HG03175 (cell line): ENCODE data around the gene FAM13A.
"Not testable (repeated sequence)": the region's sequence is repeated elsewhere in the genome, so short reads cannot be mapped to it uniquely, and the experiment has no call there.

Experiments
- ATAC-seq: cut with Tn5 transposase; IDR thresholded peaks from one replicate; pipeline ENCODE4 v1.9.1; 2021; ENCODE audit warnings: mild to moderate bottlenecking, moderate library complexity; ENCODE audit not compliant: unreplicated experiment

Gene FAM13A

DNA sequence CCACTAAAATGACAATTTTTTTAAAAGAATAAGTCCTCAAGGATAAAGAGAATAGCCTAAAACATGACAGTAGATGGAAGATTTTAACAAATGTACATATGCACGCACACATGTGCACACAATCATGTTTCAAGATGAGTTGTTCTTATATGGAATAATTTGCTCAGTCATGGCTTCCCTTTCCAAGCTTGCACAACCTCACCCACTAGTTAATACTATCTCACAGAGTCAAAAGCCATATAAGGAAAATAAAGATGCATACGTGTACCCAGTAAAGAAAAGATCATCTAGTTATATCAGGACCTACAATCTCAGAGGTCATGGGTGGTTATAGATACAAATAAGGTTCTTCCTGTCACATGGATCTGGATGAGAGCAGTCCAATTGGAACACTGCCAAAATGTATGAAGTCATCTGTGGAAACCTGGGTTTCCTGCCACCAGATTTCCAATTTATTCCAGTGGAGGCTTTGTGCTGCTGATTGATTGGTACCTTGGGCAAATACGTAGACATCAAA, 56.1 kb downstream of the FAM13A start:
- ATAC-seq = no peak

DNA sequence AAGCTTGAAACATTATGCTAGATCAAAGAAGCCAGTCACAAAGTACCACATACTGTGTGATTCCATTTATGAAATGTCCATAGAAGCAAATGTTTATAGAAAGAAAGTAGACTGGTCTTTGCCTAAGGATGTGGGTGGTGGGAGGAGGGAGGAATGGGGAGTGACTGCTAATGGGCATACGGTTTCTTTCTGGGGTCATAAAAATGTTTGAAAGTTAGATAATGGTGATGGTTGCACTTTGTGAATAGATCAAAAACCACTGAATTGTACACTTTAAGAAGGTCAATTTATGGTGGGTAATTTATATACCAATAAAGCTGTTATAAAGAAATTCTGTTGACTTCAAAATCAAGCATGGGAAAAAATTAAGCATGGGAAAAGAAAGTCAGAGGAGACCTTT, 56.6 kb downstream of the FAM13A start:
- ATAC-seq = no peak

DNA sequence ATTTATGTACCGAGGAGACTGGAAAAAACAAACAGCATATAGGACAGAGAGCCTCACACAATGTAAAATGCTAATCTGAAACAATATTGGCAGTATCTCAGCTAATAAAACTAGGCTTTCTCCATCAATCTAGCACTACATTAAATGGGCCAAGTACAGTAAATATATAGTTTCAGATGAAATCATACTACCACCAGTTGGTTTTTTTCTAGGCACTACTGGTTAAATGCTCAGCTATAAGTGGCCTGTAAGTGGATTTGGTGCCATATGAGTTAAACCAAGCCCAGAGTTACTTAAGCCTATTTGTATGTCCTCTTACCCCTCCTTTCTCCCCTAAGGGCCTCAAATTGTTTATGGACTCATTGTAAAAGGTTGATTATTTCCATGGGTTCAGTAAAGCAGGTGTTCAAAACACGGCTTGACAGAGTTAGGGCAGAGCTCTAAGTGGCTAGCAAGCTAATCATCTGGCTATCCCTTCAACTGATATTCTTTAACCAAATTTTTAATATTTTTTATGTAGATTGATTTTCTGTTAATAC, 57.5 kb downstream of the FAM13A start:
- ATAC-seq = no peak

DNA sequence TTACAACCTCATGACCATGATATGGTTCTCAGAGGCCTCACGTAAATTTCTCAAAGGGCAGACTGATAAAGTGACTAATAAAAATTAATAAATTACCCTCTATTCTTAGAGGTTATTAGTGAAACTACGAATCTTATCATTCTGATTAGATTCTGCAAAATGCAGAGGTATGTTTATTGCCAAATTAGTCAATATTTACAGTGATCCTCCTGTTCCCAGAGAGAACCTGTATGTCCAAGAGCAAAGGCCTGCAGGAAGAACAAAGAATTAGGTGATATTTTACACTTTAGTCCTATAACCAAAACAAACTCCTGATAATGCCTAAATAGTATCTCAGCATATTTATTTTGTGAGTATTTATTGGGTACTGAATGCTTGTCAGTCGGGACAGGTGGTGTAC, 58.1 kb downstream of the FAM13A start:
- ATAC-seq = no peak

DNA sequence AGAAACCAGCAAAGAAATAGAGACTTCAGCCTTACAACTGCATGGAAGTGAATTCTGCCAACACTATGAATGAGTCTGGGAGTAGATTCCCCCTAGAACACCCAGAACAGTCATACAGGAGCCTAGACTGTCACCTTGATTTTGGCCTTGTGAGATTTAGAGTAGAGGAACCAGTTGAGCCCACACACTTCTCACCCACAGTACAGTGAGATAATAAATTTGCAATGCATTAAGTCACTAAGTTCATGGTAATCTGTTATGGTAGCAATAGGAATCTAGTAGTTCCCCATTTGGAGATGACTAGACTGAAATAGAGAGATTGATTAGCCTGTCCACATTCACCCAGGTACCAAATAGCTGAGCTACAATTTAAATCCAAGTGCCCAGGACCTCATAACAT, 59.0 kb downstream of the FAM13A start:
- no peak for ATAC-seq

DNA sequence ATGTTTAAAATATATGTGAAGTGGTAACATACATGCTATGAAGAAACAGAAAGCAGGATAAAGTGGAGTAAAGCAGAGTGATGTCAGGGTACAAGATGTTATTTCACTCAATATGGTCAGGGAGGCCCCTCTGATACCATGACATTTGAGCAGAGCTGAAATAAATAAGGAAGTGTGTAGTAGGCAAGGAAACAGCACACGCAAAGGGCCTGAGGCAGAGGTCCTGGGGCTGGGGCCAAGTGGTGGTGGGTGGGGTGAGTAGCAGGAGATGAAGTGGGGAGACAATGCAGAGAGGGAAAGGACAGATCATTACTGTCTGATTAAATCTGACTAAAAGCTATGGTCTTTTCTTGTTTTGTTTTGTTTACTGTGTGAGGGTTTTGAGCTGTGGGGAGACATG, 61.1 kb downstream of the FAM13A start:
- no peak for ATAC-seq

DNA sequence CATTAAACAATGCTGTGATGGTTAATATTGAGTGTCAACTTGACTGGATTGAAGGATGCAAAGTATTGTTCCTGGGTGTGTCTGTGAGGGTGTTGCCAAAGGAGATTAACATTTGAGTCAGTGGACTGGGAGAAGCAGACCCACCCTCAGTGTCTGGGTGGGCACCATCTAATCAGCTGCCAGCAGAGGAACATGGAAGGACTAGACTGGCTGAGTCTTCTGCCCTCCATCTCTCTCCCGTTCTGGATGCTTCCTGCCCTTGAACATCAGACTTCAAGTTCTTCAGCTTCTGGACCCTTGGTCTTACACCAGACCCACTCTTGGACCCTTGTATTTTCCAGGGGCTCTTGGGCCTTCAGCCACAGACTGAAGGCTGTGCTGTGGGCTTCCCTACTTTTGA, 61.7 kb downstream of the FAM13A start:
- not testable (repeated sequence) for ATAC-seq

DNA sequence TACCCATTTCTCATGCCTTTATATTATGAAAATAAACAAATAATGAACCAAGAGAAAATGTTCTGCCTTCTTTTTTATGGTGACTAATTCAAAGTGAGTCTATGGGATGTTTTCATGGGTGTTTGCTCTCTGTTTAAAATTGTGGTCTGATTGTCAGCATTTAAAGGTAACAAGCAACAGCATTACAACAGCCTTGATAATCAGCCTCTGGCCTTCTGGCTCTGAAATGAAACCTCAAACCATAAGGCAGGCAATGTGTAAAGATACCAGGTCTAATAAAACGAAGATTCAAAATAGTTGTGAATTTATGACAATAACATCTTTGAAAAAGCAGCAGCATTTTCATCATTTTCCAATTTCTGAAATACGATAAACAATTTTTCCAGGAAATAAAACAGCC, 63.7 kb downstream of the FAM13A start:
- ATAC-seq = no peak

DNA sequence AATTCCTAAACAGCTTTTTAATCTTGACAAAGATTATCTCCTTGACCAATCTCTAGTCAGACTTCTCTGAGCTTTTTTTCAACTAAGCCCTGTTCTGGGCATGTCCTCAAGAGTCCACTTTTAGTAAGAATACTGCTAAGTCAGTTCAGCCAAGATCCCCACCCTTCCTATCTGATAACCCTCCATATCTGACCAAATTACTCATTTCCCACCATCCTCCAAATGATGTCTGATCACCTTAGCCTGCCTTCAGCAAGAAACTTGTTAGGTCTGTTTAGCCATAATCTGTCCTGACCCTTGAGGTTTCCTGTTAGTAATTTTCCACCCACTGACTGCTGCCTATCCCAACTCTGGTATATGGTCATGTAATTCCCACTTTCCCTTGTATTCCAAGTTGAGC, 65.2 kb downstream of the FAM13A start:
- no peak for ATAC-seq

DNA sequence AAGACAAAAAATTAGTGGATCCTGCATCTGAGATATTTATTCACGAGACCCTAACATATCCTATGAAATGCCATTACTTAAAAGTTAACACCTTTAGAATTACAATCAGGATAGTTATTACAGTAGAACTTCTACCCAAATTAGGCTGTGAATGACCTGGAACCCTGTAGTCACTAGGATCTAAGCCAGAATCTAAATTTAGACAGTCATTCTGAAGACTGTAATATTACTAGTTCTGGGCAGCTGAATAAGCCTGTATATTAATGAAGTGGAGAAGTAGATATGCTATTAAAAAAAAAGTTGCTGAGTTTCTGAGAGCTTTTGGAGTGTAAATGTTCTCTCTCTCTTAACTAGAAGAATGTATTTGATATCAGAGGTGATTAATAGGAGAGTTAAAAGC, 67.0 kb downstream of the FAM13A start:
- ATAC-seq = no peak

DNA sequence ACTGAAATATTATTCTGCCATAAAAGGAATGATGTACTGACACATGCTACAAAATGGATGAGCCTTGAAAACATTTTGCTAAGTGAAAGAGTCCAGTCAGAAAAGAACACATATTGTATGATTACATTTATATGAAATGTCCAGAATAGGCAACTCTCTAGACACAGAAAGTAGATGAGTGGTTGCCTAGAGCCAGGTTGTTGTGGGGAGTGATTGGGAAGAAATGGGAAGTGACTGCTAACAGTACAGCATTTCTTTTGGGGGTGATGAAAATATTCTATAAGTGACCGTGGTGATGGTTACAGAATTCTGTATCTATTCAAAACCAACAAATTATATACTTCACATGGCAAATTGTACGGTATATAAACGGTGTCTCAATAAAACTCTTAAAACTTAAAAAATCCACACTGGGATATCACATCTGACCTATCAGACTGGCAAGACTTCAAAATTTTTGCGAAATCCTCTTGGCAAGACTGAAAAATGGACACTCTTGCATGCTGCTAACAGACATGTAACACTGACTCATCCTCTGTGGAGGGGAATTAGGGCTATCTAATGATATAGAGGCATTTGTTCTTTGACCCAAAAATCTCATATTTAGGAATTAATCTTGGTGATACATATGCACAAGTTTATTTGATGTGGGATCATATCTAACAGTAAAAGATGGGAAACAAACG, 71.8 kb downstream of the FAM13A start:
- ATAC-seq = no peak

DNA sequence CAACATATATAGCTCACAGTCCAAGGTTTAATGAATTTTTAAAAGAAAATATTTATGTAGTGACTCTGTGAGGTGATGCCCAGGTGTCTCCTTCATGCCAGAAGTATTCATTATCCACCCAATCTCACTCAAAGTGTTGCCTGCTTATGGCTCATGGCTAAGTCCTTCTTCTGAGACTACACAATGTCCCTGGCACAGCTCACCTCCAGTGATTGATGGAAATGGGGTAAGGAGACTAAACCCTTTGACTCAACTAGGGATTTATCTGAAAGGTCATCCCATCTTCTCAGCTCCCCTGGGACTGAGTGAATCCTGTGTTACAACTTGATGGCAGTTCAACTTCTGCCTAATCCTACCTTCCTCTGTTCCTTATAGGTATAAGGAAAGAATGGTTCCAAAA, 74.2 kb downstream of the FAM13A start:
- no peak for ATAC-seq

DNA sequence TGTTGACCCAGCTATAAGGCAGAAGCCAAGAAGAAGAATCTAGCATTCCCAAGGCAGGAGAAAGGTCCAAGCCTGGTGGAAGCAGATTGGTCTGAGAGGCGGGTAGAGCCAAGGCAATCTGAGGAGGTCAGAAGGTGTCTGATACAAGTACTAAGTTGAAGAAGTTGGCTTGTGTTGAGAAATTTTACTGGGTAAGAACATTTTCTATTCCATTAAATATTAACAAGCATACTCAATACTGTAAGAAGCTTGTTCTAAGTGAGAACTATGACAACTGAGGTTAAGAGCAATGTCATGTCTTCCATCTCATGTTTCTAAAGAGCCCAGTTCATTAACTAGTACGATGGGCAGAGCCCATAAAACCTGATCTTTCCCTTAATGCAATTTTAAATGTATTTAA, 75.0 kb downstream of the FAM13A start:
- ATAC-seq = peak; percentile 83

DNA sequence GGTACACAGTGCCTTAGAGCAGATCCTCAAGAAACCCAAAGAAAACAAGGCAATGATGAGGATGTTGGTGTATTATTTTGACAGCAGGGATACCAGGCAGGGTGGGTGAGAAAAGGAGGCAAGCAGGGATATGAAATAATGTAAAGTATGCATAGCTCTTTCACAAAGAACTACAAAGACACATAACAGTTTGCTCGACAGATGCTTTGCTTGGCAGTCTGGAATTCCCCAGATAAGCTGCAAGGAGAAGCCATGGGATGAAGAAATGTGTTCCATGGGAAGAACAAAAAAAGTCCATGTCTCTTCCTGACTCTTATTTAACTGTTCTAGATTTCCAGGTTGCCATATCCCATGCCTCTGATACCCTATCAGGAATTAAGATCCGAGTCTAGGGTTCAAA, 75.4 kb downstream of the FAM13A start:
- ATAC-seq = no peak

DNA sequence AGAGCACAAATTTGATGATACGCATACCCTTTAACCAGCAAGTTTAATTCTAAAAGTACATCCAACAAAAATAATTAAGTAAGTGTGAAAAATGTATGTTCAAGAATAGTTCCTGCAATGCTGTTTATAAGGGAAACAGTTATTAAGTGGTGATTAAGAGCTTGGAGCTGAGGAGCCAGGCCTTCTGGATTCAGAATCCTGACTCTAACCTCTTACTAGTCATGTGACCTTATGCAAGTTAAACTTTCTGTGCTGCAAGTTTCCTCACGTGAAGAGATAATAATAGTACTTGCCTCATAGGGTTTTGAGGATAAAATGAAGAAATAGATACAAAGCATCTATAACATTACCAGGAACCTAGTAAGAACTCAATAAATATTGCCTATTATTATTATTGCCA, 77.7 kb downstream of the FAM13A start:
- no peak for ATAC-seq

DNA sequence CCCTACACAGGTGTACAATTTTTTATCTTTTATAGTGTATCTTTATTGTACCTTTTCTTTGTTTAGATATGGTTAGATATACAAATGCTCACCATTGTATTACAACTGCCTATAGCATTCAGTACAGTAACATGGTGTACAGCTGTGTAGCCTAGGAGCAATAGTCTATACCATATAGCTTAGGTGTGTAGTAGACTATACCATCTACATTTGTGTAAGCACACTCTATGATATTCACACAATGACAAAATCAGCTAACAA, 80.3 kb downstream of the FAM13A start:
- ATAC-seq = no peak

DNA sequence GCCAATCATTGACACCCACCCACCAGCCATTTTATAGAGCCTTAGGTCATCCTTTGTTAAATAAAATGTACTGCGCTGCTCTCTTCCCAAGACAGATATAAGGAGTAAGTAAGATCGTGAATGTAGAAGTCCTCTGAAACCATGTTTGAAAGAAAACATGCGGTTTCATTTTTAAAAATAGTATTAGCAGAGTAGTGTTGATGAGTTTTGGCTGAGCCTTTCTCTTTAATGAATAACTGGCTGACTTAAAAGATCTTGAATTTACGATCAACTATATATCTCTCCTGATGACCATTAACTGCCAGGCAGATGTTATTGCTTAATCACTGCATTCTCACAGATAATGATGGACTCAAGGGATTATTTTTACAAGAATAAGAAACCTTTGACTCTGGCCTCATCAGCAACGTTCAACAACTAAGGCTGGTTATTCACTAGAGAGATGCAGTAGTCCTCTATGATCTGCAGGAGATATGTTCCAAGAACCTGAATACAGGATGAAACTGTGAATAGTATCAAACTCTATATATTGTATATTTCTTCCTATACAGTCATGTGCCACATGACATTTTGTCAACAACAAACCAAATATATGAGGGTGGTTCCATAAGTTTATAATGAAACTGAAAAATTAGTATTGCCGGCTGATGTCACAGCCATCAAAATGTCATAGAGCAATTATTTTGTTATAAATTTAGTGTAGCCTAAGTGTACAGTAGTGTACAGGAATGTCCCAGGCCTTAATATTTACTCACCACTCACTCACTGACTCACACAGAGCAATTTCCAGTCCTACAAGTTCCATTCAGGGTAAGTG, 80.8 kb downstream of the FAM13A start:
- no peak for ATAC-seq

DNA sequence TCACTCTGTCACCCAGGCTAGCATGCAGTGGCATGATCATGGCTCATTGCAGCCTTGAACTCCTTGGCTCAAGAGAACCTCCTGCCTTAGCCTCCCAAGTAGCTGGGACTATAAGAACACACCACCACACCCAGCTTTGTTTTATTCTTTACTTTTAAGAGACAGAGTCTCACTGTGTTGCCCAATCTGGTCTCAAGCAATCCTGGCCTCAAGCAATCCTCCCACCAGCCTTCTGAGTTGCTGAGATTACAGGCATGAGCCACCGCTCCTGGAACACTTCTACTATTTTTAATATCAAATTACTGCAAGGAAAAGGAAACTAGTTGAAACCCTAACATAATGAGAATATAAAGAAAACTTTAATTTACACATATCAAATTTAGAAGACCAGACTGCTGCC, 85.4 kb downstream of the FAM13A start:
- ATAC-seq = no peak

DNA sequence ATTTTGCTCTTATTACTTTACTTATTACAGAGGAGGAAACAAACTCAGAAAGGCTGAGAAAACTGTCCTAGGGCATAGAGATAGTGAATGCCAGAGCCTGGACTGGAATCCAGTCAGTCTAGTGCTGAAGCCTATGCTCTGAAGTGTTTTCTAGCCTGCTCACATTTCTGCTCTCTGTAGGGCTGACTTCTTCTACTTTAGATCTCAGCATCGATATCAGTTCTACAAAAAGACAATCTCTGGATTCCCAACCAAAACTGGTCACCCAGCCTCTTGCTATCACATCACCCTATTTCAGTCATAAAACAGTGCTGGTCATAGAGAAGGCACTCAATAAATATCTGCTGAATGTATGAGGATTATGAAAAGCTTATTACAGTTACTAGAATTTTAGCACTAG, 87.2 kb downstream of the FAM13A start:
- no peak for ATAC-seq

DNA sequence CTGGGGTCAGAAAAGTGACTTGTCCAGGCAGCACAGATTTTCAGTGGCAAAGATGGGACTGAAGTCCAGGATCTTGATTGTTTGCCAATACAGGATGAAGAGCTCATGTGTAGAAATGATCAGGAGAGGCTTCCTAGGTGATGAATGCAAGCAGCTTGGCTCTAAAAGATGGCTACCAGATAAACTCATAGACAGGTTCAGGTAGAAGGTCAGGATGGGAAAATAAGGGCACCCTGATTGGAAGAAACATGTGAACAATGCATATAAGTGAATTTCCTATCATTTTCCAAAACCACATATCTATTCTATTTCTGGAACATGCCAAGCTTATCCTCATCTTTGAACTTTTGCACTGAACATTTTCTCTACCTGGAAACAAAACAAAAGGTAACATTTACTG, 87.7 kb downstream of the FAM13A start:
- no peak for ATAC-seq

DNA sequence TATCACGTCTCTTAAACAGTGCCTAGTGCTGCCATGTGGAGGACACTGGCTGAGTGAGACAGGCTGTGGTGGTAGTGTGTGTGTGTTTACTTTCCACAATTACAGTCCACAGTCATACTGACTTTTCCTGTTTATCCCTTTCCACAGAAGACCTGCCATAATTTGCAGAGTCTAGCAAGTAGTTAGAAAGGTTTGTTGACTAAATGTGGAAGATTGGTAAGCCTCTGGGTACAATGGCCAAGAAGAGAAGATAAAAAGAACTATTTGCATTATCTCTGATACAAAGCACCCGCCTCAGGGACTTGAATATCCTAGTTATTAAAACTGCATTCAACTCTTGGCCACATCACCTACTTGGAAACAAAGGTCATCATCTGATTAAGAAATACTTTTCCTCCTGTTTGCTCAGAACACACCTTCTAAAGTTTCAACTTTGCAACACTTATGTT, 89.1 kb downstream of the FAM13A start:
- ATAC-seq = no peak

DNA sequence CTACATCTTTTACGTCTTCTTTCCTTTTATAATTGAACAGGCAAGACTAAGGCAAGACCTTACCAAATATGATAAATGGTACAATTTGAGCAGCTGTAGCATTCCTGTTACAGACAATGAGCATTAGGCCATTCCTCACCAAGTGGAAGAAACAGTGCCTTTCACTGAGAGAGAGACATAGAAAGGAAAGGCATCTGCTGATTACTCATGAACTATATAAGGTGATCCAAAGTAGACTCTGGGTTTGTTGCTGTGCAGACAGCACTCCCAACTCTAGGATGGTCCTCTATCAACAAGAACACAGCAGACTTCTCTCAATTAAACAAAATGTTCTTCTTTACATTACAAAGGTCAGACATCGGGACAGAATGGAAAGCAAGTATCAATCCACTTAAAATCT, 91.9 kb downstream of the FAM13A start:
- ATAC-seq = no peak
